K562 (cell line): ENCODE measurements around the gene TTC33.

Source experiments
- KAT8 ChIP-seq: fragments of 450-650 bp; IDR thresholded peaks from 2 replicates; pipeline ENCODE4 v1.6.1; 2016; ENCODE audit warnings: low read depth, mild to moderate bottlenecking
- LARP7 ChIP-seq: fragments of 450-650 bp; IDR thresholded peaks from 2 replicates; pipeline ENCODE4 v1.6.1; 2016
- TAF1 ChIP-seq: IDR thresholded peaks from 2 replicates; pipeline ENCODE4 v1.6.1; 2011; ENCODE audit warnings: mild to moderate bottlenecking, low read length, moderate library complexity; ENCODE audit not compliant: insufficient read depth, control insufficient read depth, severe bottlenecking; ENCODE audit errors: extremely low read depth

DNA sequence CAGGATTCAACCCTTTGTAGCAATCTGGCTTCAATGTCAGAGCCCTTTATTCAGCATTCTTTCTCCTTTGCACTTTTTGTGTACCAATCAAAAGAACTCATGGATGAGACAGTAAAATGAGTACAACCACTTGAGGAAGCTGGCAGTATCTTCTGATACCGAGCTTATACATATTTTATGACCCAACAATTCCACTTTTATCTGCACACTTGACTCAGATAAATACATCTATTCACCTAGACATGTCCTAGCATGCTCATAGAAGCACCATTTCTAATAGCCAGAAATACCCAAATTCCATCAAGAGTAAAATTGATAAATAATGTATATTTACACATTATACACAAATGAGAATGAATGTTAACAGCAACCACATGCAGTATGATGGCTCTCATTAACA, 187.2 kb downstream of the TTC33 start:
- TF ChIP-seq LARP7 (no peak), TAF1 (no peak), KAT8 (no peak)
